Stimulated activated CD8-positive, alpha-beta memory T cell treated with anti-CD3 and anti-CD28 coated beads, Interleukin-12 subunit alpha, Interleukin-12 subunit beta, amount 100 ng/mL, for 24 hours (primary cell): ENCODE results near the gene GCN1.
"Not testable (repeated sequence)": the region's sequence is repeated elsewhere in the genome, so short reads cannot be mapped to it uniquely, and the experiment has no call there.

Source experiments
- DNase-seq: peaks from one replicate; pipeline ENCODE4 v3.0.0-alpha.2; 2020; ENCODE audit errors: extremely low read depth

The GCN1 gene

DNA sequence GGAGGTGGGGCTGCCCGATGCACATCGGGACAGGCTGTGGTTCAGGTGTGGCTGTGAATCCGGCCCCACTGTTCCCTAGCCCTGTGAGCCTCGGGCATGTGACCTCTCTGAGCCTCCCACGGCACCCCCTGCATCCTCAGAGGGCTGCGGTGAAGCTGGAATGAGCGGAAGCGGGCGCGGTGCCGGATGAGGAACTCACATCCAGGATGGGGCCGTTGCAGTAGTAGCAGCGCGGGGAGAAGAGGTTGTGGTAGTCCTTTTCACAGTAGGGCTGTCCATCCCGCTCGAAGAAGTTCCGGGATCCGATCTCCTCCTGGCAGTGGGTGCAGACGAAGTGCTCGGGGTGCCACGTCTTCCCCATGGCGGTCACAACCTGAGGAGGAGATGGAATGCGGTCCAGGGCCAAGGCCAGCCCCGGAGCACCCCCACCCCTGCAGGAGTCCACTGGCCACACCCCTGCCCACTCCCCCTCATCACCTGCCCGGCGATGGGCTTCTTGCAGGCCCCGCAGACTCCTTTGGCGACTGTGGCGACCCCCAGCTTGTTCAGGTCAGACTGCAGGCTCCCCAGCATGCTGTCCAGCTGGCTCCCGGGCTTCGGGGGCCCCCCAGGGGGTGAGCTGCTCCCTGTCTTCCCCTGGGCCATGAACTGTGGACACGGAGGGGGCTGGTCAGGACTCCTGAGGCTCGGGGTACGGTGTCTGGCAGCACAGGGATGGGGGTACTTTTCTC is 20.3 kb upstream of the GCN1 start:
- DNase-seq: no peak

- no peak for DNase-seq
Observed at GRCh38 chr12:120213758-120214157, 19.2 kb upstream of the GCN1 start.

DNA sequence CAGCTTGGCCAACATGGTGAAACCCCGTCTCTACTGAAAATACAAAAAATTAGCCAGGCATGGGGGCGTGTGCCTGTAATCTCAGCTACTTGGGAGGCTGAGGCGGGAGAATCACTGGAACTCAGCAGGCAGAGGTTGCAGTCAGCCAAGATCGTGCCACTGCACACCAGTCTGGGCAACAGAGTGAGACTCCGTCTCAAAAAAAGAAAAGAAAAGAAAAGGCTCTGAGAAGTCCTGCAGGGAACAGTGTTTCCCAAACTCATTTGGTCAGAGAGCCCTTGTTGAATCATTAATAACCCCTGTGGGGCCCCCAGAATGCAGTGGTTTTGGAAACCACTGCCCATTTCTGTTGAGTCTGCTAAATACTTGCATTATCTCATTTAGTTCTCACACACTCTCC is 18.7 kb upstream of the GCN1 start:
- not testable (repeated sequence) for DNase-seq

DNA sequence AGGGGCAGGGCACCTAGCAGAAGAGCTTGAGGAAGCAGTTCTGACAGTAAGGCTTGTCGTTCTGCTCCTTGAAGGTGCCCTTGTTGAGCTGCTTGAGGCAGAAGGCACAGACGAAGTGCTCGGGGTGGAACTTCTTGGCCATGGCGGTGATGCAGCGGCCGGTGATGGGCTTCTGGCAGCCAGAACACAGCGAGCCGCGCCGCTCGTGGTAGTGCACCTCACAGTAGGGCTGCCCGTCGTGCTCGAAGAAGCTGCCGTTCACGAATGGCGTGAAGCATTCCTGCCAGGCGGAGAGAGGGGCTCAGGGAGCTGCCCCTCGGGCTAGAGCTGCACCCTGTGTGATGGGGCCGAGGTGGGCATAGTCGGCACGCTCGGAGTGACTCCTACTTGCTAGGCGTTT is 17.8 kb upstream of the GCN1 start:
- DNase-seq: no peak

DNA sequence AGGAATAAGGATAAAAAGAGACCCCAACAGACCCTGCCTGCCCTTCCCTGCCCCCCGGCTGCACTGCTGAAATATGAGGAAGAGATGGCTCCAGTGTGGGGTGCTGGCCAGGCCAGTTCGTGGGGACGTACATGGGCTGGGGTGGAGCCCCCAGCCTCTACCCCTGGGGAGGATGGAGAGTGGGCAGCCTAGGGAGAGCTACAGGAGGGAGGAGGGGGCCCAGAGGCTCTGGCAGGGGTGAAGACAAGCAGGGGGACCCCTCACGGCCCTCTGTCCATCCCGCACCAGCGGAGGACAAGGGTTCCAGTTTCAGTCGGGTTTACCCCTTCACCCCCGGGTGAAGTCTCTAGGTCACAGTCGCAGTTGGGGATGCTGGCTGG is 17.4 kb upstream of the GCN1 start:
- DNase-seq: no peak

DNA sequence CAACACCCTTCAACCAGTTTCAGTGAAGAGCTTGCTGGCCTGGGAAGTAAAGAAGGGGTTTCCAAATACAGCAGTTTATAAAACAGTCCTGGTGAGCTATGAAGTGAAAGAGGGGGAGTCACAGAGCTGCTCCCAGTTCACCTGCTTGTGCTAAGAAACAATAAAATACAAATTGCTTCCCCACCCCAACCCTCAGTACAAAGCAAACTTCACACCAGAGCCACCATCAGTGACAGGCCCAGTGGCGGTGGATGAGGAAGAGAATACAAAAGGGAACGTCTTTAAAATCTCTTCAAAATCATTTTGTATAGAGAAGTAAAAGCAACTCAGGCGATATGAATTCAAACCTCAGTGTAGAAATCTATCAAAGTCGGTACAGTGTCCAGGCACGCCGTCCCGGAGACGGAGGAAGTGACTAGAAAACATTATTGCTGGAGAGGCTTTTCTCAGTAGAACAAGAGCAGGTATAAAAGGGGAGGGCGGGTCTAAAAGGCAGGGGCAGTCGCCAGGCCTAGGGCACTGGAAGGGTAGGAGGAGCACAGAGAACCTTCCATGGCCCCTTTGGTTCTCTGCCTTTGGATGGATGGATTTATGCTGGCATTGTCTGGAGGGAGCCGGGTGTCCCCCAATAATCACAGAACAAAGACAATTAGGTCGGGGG is 16.9 kb upstream of the GCN1 start:
- DNase-seq: no peak

DNA sequence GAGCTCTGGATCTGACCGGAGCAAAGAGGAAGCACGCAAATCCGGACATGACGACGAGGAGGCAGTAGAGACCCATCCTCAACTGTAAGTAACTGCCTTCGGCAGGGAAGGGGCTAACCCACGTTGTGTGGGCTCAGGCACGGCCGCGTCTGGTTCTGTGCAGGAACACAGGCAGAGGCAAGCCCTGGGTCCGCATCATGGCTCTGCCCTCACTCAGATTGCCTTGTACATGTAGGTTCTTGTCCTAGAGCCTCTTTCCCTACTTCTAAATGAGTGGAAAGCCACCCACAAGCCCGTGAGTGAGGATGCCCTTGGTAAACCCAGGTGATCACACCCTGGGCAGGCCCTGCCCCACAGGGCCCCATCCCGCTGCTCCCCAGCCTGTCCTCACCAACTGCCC is 15.3 kb upstream of the GCN1 start:
- DNase-seq: no peak

DNA sequence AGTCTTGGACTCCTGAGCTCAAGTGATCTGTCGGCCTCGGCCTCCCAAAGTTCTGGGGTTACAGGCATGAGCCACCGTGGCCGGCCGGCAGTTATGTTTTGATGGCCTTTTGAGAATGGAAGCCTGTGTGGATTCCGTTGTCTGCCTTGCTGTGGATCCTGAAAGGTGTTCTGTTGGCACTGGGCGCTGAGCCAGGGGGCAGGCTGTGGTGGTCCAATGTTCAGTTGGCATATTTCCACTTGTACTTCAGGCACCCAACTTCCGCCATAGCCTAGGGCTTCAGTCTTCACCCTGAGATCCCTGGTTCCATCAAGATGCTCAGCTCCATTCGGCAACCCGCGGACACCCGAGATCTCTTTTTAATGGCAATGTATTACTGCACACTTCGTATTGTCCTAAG is 12.7 kb upstream of the GCN1 start:
- DNase-seq: no peak

- DNase-seq: not testable (repeated sequence)
Observed at GRCh38 chr12:120206781-120207180, 12.3 kb upstream of the GCN1 start.

GRCh38 chr12:120206228-120206627 is 11.7 kb upstream of the GCN1 start:
- DNase-seq: no peak

- no peak for DNase-seq
Observed at GRCh38 chr12:120204171-120204570, 9.7 kb upstream of the GCN1 start.

DNA sequence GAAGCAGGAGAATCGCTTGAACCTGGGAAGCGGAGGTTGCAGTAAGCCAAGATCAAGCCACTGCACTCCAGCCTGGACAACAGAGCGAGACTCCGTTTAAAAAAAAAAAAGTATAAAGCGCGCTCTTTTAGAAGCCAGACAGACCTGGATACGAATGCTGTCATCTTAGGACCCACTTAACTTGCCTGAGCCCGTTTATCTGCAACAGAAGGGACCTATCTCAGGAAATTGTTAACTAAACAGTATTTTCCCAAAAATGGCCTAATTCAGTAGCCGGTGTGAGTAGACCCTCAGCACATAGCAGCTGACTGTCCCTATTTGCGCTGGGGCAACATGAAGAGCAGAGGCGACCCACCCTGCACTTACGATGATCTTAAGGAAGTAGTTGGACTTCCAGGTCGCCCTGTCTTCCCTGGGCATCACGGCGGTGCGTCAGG is 5.9 kb upstream of the GCN1 start:
- DNase-seq: no peak

- no peak for DNase-seq
Observed at GRCh38 chr12:120199595-120200306, 5.2 kb upstream of the GCN1 start.

DNA sequence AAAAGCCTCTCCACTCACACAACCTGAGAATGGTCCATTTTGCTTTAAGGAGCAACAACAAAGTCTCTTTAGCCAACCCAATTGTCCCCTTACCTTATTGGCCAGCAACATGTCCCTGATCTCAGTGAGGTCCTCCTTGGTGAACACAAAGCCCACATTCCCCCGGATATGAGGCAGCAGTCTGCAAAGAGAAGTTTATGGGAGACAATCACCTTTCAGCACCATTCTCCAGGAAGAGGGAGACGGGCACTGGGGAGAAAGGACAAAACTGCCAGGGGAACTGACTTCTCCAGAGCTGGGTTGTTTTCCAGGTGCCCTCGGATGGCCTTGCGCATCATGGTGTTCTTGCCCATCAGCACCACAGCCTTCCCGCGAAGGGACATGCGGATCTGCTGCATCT is 4.5 kb upstream of the GCN1 start:
- no peak for DNase-seq

GRCh38 chr12:120197542-120197887 is 3.0 kb upstream of the GCN1 start:
- DNase-seq: no peak

- DNase-seq: not testable (repeated sequence)
Observed at GRCh38 chr12:120196817-120197541, 2.5 kb upstream of the GCN1 start.

- DNase-seq: no peak
Observed at GRCh38 chr12:120196363-120196762, 1.8 kb upstream of the GCN1 start.

DNA sequence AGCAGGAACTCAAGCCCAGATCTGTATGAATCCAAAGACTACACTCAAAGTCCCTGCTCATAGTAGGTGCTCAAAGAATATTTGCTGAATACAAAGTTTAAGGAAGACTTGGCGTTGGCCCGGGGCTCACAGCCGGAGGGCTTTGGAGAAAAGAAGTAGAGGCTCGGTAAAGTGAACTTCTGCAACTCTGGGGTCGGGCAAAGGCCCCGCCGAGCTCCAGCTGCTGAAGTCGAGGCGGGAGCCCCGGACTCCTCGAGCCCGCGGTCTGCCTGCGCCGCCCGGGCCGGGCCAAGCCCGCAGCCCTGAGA is 335 bp downstream of the GCN1 start:
- no peak for DNase-seq

GRCh38 chr12:120193286-120193685 is 1.2 kb downstream of the GCN1 start:
- DNase-seq: not testable (repeated sequence)

GRCh38 chr12:120190985-120191480 is 3.5 kb downstream of the GCN1 start:
- no peak for DNase-seq

DNA sequence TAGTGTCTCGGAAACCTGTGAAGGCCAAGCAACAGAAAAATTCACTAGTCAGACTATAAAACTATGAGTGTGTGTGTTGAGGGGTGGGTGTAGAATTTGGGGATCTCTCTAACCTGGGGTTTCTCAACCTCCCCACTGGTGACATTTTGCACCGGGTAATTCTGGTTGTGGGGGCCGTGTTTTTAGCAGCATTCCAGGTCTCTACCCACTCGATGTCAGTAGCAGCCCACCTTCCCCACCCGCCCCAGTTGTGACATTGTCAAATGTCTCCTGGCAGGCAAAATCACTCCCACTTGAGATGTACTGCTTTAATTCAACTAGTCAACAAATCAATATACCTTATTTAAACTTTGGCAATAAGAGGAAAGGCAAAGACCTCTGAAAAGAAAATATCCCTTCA is 4.1 kb downstream of the GCN1 start:
- DNase-seq: no peak

GRCh38 chr12:120186654-120187053 is 7.9 kb downstream of the GCN1 start:
- DNase-seq: no peak
